Mesothelial cell of epicardium (in vitro differentiated cells): ENCODE data around the gene MFAP3L. TPM values are rescaled to one million over a fixed set of nuclear protein-coding genes. Genes with fewer than 3 reads are reported as not detected.
A peak's percentile ranks its signal among the peaks of the same experiment; 100 is the strongest.
"Not testable (repeated sequence)": the region's sequence is repeated elsewhere in the genome, so short reads cannot be mapped to it uniquely, and the experiment has no call there.

Experiments
- DNase-seq, 2 experiments: peaks; one replicate each; pipeline ENCODE4 v3.0.0; 2021; ENCODE audit warnings: low spot score in 2 of 2; ENCODE audit not compliant: unreplicated experiment in 2 of 2
- H3K27ac Mint-ChIP-seq: 2 replicates; pipeline ENCODE4 v1.8.0; 2021; ENCODE audit warnings: mixed read lengths
- H3K27me3 Mint-ChIP-seq: 2 replicates; pipeline ENCODE4 v1.8.0; 2021; ENCODE audit warnings: low read depth, mixed read lengths
- H3K36me3 Mint-ChIP-seq: 2 replicates; pipeline ENCODE4 v1.8.0; 2021; ENCODE audit warnings: mixed read lengths
- H3K4me1 Mint-ChIP-seq: 2 replicates; pipeline ENCODE4 v1.8.0; 2021; ENCODE audit warnings: mixed read lengths
- H3K4me3 Mint-ChIP-seq: 2 replicates; pipeline ENCODE4 v1.8.0; 2021; ENCODE audit warnings: mild to moderate bottlenecking, moderate library complexity, mixed read lengths
- H3K9me3 Mint-ChIP-seq: 2 replicates; pipeline ENCODE4 v1.8.0; 2021; ENCODE audit warnings: mixed read lengths
- CTCF ChIP-seq: fragments of 200-600 bp; sonication (generic); IDR thresholded peaks from one replicate; pipeline ENCODE4 v1.5.0; 2021; ENCODE audit warnings: antibody characterized with exemption; ENCODE audit not compliant: unreplicated experiment
- total RNA-seq: library from RNA; stranded (reverse); gene quantifications from 3 replicates; pipeline ENCODE4 v1.2.1, GENCODE V29; 2021

Gene MFAP3L
- total RNA-seq, 1 donor from 2014 or later, result 2.1 TPM

GRCh38 chr4:170057866-170058265 is 31.7 kb upstream of the MFAP3L start:
- Mint-ChIP-seq H3K36me3 (peaks cover 22% of the 10 kb centered on the region), H3K9me3 (no peaks in the 10 kb centered on the region), H3K27me3 (no peaks in the 10 kb centered on the region), H3K27ac (no peak overlapping the region), H3K4me3 (no peak overlapping the region), H3K4me1 (no peaks in the 10 kb centered on the region)
- DNase-seq, result no peak
- no peak for TF ChIP-seq CTCF

GRCh38 chr4:170052919-170053318 is 26.7 kb upstream of the MFAP3L start:
- Mint-ChIP-seq H3K4me3 (no peak overlapping the region), H3K27ac (no peak overlapping the region), H3K4me1 (no peaks in the 10 kb centered on the region), H3K9me3 (no peaks in the 10 kb centered on the region), H3K36me3 (peaks cover 2% of the 10 kb centered on the region), H3K27me3 (no peaks in the 10 kb centered on the region)
- no peak for DNase-seq
- TF ChIP-seq CTCF, result no peak

GRCh38 chr4:170051402-170051801 is 25.2 kb upstream of the MFAP3L start:
- H3K9me3 Mint-ChIP-seq, result no peaks in the 10 kb centered on the region
- no peaks in the 10 kb centered on the region for H3K4me1 Mint-ChIP-seq
- no peaks in the 10 kb centered on the region for H3K27me3 Mint-ChIP-seq
- no peak for DNase-seq
- TF ChIP-seq CTCF, result no peak
- no peak overlapping the region for H3K4me3 Mint-ChIP-seq
- no peak overlapping the region for H3K27ac Mint-ChIP-seq
- H3K36me3 Mint-ChIP-seq, result peaks cover 2% of the 10 kb centered on the region

DNA sequence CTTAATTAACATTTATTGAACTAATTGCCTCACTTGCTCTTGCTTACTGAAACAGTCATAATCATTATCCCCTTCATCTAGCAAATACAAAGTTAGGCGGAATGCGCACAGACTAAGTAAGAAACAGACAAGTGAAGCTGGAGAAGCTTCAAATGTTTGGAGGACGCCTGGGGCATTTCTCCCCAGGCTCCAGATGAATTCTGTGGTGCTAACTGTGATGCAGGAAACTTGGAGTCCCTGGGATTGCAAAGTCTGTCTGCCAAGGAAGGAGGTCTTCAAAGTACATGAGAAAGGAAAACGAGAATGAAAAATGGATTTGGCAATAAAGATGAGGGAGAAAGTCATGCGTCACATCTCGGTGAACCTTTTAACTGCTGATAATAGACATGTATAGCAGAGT is 23.6 kb upstream of the MFAP3L start:
- Mint-ChIP-seq H3K4me3 (no peak overlapping the region), H3K9me3 (no peaks in the 10 kb centered on the region), H3K27ac (no peak overlapping the region), H3K36me3 (no peaks in the 10 kb centered on the region), H3K27me3 (no peaks in the 10 kb centered on the region), H3K4me1 (no peaks in the 10 kb centered on the region)
- no peak for TF ChIP-seq CTCF
- DNase-seq, result no peak

DNA sequence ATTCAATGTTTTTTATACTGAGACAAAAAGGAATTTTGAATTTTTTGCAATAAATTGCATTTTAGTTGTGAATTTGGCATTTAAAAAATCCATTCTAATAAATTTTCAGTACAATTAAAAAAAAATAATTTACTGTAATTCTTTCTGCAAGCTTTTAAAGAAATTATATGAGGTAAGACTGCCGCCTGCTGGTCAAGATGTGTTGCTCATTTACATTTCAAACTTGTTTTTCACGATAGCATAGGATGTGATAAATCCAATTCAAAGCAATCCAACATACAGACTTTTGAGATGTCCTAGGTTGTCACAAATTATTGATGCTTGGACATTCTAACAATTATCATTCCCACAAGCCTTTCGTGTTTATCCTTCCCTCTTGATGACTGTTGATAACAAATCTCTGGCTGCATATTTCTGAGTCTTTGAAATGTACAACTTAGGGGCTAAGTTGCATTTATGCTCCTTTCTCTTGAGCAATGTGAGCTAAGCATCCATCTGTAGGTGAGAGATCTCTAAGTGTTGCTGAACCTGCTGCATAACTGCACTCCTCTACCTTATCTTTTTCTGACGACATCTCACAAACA is 21.7 kb upstream of the MFAP3L start:
- peak in 1 of 2 experiments; percentile 62 for DNase-seq
- Mint-ChIP-seq H3K4me3 (no peak overlapping the region), H3K27me3 (no peaks in the 10 kb centered on the region), H3K36me3 (no peaks in the 10 kb centered on the region), H3K27ac (no peak overlapping the region), H3K4me1 (no peaks in the 10 kb centered on the region), H3K9me3 (no peaks in the 10 kb centered on the region)
- peak; percentile 92 for TF ChIP-seq CTCF

GRCh38 chr4:170046156-170046555 is 20.0 kb upstream of the MFAP3L start:
- not testable (repeated sequence) for H3K4me3 Mint-ChIP-seq, H3K9me3 Mint-ChIP-seq, H3K27me3 Mint-ChIP-seq

More at GRCh38 chr4:170046156-170046555, 20.0 kb upstream of the MFAP3L start:
- H3K4me1 Mint-ChIP-seq, H3K27ac Mint-ChIP-seq, DNase-seq, H3K36me3 Mint-ChIP-seq: not testable (repeated sequence)
